ENCODE results near the gene SPPL2B. TPM values are rescaled to one million over a fixed set of nuclear protein-coding genes. Genes with fewer than 3 reads are reported as not detected.

The SPPL2B gene
- total and polyA plus RNA-seq, 9 of the 15 experiments (the other 6 are each of a cell fraction or from before 2014, with no cell fraction given): 0.20 to 81.2 (median 15.1) TPM

DNA sequence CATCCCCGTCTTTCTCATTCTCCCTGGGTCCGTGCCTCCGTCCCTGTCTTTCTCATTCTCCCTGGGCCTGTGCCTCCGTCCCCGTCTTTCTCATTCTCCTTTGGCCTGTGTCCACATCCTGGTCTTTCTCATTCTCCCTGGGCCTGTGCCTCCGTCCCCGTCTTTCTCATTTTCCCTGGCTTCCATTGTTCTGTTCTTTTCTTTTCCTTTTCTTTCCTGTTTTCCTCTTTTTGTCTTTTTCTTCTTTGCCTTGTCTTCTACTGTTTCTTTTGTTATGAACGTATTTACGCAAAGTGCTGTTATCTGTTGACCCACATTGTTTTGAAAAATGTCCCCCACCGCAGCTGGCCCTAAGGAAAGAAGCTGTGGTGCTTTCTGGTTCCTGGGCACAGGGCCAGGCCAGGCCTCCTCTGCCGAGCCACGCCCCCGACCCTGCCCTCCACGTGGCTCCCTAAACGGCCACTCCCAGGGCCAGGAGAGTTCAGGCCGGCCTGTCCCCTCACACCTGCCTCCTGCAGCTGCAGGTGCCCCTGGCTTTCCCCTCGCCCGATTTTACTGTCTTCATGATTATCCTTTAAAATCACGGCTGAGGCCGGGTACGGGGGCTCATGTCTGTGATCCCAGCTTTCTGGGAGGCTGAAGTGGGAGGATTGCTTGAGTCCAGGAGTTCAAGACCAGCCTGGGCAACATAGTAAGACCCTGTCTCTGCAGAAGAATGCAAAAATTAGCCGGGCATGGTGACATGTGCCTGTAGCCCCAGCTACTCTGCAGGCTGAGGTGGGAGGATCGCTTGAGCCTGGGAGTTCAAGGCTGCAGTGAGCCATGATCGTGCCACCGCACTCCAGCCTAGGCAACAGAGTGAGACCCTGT lies 17.5 kb downstream of the SPPL2B start (continued):
- TF ChIP-seq, protein P1, sequence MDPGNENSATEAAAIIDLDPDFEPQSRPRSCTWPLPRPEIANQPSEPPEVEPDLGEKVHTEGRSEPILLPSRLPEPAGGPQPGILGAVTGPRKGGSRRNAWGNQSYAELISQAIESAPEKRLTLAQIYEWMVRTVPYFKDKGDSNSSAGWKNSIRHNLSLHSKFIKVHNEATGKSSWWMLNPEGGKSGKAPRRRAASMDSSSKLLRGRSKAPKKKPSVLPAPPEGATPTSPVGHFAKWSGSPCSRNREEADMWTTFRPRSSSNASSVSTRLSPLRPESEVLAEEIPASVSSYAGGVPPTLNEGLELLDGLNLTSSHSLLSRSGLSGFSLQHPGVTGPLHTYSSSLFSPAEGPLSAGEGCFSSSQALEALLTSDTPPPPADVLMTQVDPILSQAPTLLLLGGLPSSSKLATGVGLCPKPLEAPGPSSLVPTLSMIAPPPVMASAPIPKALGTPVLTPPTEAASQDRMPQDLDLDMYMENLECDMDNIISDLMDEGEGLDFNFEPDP (CRISPR knock-in tag; IDR thresholded peaks at IDR 0.05): no peak
- TF ChIP-seq SIN3A (IDR thresholded peaks at IDR 0.05; ENCODE audit: borderline replicate concordance in 2 of 2, control insufficient read depth in 1 of 2, low read depth in 2 of 2, low read length in 2 of 2) (peak in 1 of 2 experiments; percentile 92; a peak in 1 of 4 replicates), NCOA6 (IDR thresholded peaks at IDR 0.05) (no peak), ZNF282 (CRISPR knock-in tag; IDR thresholded peaks at IDR 0.05) (no peak), PHF20 (IDR thresholded peaks at IDR 0.05; ENCODE audit: partially characterized antibody) (no peak), HNRNPL (IDR thresholded peaks at IDR 0.05; ENCODE audit: low read depth, low read length) (no peak), BCOR (IDR thresholded peaks at IDR 0.05) (peak; percentile 39), EWSR1 (IDR thresholded peaks at IDR 0.05; ENCODE audit: borderline replicate concordance, low read depth, partially characterized antibody) (no peak), SIRT6 (IDR thresholded peaks at IDR 0.05; ENCODE audit: low read depth, low read length) (no peak), PRPF4 (IDR thresholded peaks at IDR 0.05; ENCODE audit: insufficient read depth, low read depth, low read length, poor library complexity, severe bottlenecking) (no peak), PHF8 (IDR thresholded peaks at IDR 0.05; ENCODE audit: borderline replicate concordance, low read length) (no peak), BRD4 (IDR thresholded peaks at IDR 0.05) (no peak), NKRF (IDR thresholded peaks at IDR 0.05; ENCODE audit: borderline replicate concordance) (peak; percentile 83), NCOA1 (IDR thresholded peaks at IDR 0.05; ENCODE audit: low read depth) (peak; percentile 52; the same call in 1 of the 2 replicates), ZNF431 (CRISPR knock-in tag; IDR thresholded peaks at IDR 0.05) (no peak), POLR2H (tag; IDR thresholded peaks at IDR 0.05; ENCODE audit: low read depth) (no peak), NCOR1 (IDR thresholded peaks at IDR 0.05) (peak; percentile 73), CBX5 (IDR thresholded peaks at IDR 0.05; ENCODE audit: borderline replicate concordance, low read depth) (no peak), RFX5 (IDR thresholded peaks at IDR 0.05; ENCODE audit: low read depth, low read length) (no peak), TBP (optimal IDR thresholded peaks at IDR 0.05; ENCODE audit: low read depth, low read length) (no peak), BCL6 (CRISPR knock-in tag; IDR thresholded peaks at IDR 0.05) (no peak)
- TF ChIP-seq, protein P2, sequence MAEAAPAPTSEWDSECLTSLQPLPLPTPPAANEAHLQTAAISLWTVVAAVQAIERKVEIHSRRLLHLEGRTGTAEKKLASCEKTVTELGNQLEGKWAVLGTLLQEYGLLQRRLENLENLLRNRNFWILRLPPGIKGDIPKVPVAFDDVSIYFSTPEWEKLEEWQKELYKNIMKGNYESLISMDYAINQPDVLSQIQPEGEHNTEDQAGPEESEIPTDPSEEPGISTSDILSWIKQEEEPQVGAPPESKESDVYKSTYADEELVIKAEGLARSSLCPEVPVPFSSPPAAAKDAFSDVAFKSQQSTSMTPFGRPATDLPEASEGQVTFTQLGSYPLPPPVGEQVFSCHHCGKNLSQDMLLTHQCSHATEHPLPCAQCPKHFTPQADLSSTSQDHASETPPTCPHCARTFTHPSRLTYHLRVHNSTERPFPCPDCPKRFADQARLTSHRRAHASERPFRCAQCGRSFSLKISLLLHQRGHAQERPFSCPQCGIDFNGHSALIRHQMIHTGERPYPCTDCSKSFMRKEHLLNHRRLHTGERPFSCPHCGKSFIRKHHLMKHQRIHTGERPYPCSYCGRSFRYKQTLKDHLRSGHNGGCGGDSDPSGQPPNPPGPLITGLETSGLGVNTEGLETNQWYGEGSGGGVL (CRISPR knock-in tag; IDR thresholded peaks at IDR 0.05): no peak

Measured in K562 (cell line).